HepG2 (cell line): Measurements from ENCODE around the gene NKX2-2. TPM values are rescaled to one million over a fixed set of nuclear protein-coding genes. Genes with fewer than 3 reads are reported as not detected.

ENCODE experiments used
- ATAC-seq: fragments of 200-7000 bp; cut with Tn5 transposase; 3 replicates; pipeline ENCODE4 v1.9.1; 2020; ENCODE audit warnings: mild to moderate bottlenecking, moderate library complexity
- BruUV-seq: library from RNA; stranded (reverse); fragments of 400-500 nt; replicated peaks from 2 replicates; lab custom pipeline; 2021; lab: Mats Ljungman, UMichigan
- CTCF ChIA-PET: fragments of 300-600 bp; formaldehyde crosslinking; extraction: SDS; loops from one replicate; lab custom pipeline; 2021; ENCODE audit warnings: low total read pairs, inconsistent platforms, low intra/inter-chr PET ratio; lab: Yijun Ruan, JAX
- POLR2A ChIA-PET: fragments of 350-600 bp; sonication (Branson Sonifier 250); formaldehyde crosslinking; loops from one replicate; lab custom pipeline; 2020; ENCODE audit warnings: antibody characterized with exemption, inconsistent platforms; lab: Yijun Ruan, JAX
- DNase-seq: peaks from one replicate; pipeline ENCODE4 v3.0.0-alpha.2; 2015; ENCODE audit warnings: low spot score
- FAIRE-seq: peaks from 3 replicates; lab custom pipeline; 2011; peaks lifted over from hg19 to GRCh38; lab: Jason Lieb, UNC
- H2AFZ ChIP-seq: one replicate; pipeline ENCODE4 v1.6.1; 2011; ENCODE audit warnings: low read length, inconsistent platforms
- H3K27ac ChIP-seq: fragments of 300-600 bp; 3 replicates; pipeline ENCODE4 v1.8.0; 2011; ENCODE audit warnings: mixed run types, mild to moderate bottlenecking, mixed read lengths, low read length, inconsistent platforms; ENCODE audit not compliant: insufficient read depth; ENCODE audit errors: extremely low read length
- H3K27me3 ChIP-seq, 2 experiments: fragments of 200-600 bp in 1 of 2; 2 replicates in 1 of 2; 3 replicates in 1 of 2; pipeline versions ENCODE4 v1.6.0 to v1.8.0; 2011; ENCODE audit warnings: low read length in 2 of 2, mild to moderate bottlenecking in 2 of 2, moderate library complexity in 2 of 2, inconsistent platforms in 1 of 2; ENCODE audit not compliant: insufficient read depth in 2 of 2, control insufficient read depth in 1 of 2
- H3K36me3 ChIP-seq, 2 experiments: fragments of 200-600 bp in 1 of 2; replicated peaks in 1 of 2; 2 replicates in 1 of 2; 3 replicates in 1 of 2; pipeline versions ENCODE4 v1.5.1 to v1.8.0; 2011; ENCODE audit warnings: low read length in 2 of 2, inconsistent platforms in 1 of 2; ENCODE audit not compliant: insufficient read depth in 2 of 2, control insufficient read depth in 1 of 2
- H3K4me1 ChIP-seq: 2 replicates; pipeline ENCODE4 v1.5.1; 2012; ENCODE audit warnings: low read length, inconsistent platforms; ENCODE audit not compliant: insufficient read depth
- H3K4me2 ChIP-seq: 2 replicates; pipeline ENCODE4 v1.6.0; 2011; ENCODE audit warnings: low read depth, low read length, inconsistent platforms
- H3K4me3 ChIP-seq, 3 experiments: fragments of 200-600 bp in 1 of 3; sonication (generic), shearing (Covaris generic) in 1 of 3; replicated peaks in 1 of 3; 2 replicates each; pipeline ENCODE4 v1.5.1; 2011 to 2016; ENCODE audit warnings: low read length in 3 of 3, inconsistent platforms in 2 of 3, low read depth in 2 of 3, mild to moderate bottlenecking in 2 of 3, control low read depth in 1 of 3, mixed read lengths in 1 of 3; ENCODE audit not compliant: insufficient read depth in 1 of 3
- H3K79me2 ChIP-seq: one replicate; pipeline ENCODE4 v1.6.1; 2011; ENCODE audit warnings: low read length, inconsistent platforms; ENCODE audit not compliant: insufficient read depth
- H3K9ac ChIP-seq: 2 replicates; pipeline ENCODE4 v1.6.0; 2011; ENCODE audit warnings: mild to moderate bottlenecking, low read depth, low read length, inconsistent platforms; ENCODE audit not compliant: insufficient read depth
- H3K9me3 ChIP-seq: 2 replicates; pipeline ENCODE4 v1.5.1; 2012; ENCODE audit warnings: mild to moderate bottlenecking, low read length
- H4K20me1 ChIP-seq: 2 replicates; pipeline ENCODE4 v1.6.0; 2011; ENCODE audit warnings: inconsistent platforms, mild to moderate bottlenecking, low read length, moderate library complexity; ENCODE audit not compliant: insufficient read depth
- AGO1 ChIP-seq: fragments of 200-400 bp; formaldehyde crosslinking; IDR thresholded peaks from 2 replicates; pipeline ENCODE4 v1.6.1; 2017; ENCODE audit warnings: mild to moderate bottlenecking, low read depth, low read length, moderate library complexity; ENCODE audit not compliant: poor library complexity, severe bottlenecking
- HNRNPLL ChIP-seq: fragments of 200-400 bp; formaldehyde crosslinking; IDR thresholded peaks from 2 replicates; pipeline ENCODE4 v1.6.1; 2017; ENCODE audit warnings: mild to moderate bottlenecking, low read depth, low read length; ENCODE audit not compliant: poor library complexity, severe bottlenecking
- PCBP1 ChIP-seq: fragments of 200-400 bp; formaldehyde crosslinking; IDR thresholded peaks from 2 replicates; pipeline ENCODE4 v1.6.1; 2017; ENCODE audit warnings: mild to moderate bottlenecking, low read depth, low read length, borderline replicate concordance
- SMAD3 ChIP-seq: sonication (generic); formaldehyde crosslinking; IDR thresholded peaks from 2 replicates; pipeline ENCODE4 v1.4.0; 2020; ENCODE audit warnings: missing genetic modification reagents
- TBP ChIP-seq: sonication (generic); formaldehyde crosslinking; IDR thresholded peaks from 2 replicates; pipeline ENCODE4 v1.5.0; 2020; ENCODE audit warnings: missing genetic modification reagents
- ZMYM4 ChIP-seq: sonication (generic); formaldehyde crosslinking; IDR thresholded peaks from 2 replicates; pipeline ENCODE4 v1.8.1; 2023; ENCODE audit warnings: mild to moderate bottlenecking, missing genetic modification reagents
- ZNF547 ChIP-seq: sonication (generic); formaldehyde crosslinking; IDR thresholded peaks from 2 replicates; pipeline ENCODE4 v1.5.1; 2020; ENCODE audit warnings: mild to moderate bottlenecking, missing genetic modification reagents
- WGBS: methylation state at CpG from one replicate; pipeline ENCODE4 v1.1.6; 2017; ENCODE audit warnings: low lambda C conversion rate; 5-methylcytosine and 5-hydroxymethylcytosine counted together
- in situ Hi-C: cut with HindIII; loops from 2 replicates; pipeline ENCODE4 v1.10.0; 2017; ENCODE audit warnings: low pct_unique_long_range_greater_than_20kb; ENCODE audit not compliant: extremely low pct_ligation_motif_present
- intact Hi-C: fragments of 100-400 bp; cut with micrococcal nuclease; formaldehyde crosslinking; loops from one replicate; pipeline ENCODE4 v1.10.0; 2022; ENCODE audit not compliant: unreplicated experiment
- polyA plus RNA-seq, 8 experiments: library from polyadenylated mRNA; depleted of rRNA in 3 of 8; stranded (reverse) in 7 of 8; unstranded in 1 of 8; fragments of >200 nt; fragmentation: Illumina TruSeq in 4 of 8; extraction: Trizol in 4 of 8; gene quantifications; 2 replicates each; pipeline versions ENCODE4 v1.2.1 to v1.2.3, GENCODE V29; 2011 to 2016; ENCODE audit warnings: low read depth in 4 of 8, missing spikeins in 1 of 8, mixed read lengths in 1 of 8; ENCODE audit not compliant: insufficient read depth in 1 of 8
- total RNA-seq, 5 experiments: library from RNA; depleted of rRNA; stranded (reverse); fragments of >200 nt; fragmentation: Illumina TruSeq; extraction: Trizol; gene quantifications; 2 replicates each; pipeline ENCODE4 v1.2.3, GENCODE V29; 2016; ENCODE audit warnings: low read depth in 1 of 5
- TF ChIP-seq, protein P1 (sequence below): sonication (generic); formaldehyde crosslinking; IDR thresholded peaks from 2 replicates; pipeline ENCODE4 v1.4.0; 2020; ENCODE audit warnings: missing genetic modification reagents
- TF ChIP-seq, protein P2 (sequence below): sonication (generic); formaldehyde crosslinking; IDR thresholded peaks from 2 replicates; pipeline ENCODE4 v1.8.1; 2023; ENCODE audit warnings: mild to moderate bottlenecking, moderate library complexity, missing genetic modification reagents
- TF ChIP-seq, protein P3 (sequence below): sonication (generic); formaldehyde crosslinking; IDR thresholded peaks from 2 replicates; pipeline ENCODE4 v1.5.0; 2020; ENCODE audit warnings: missing genetic modification reagents

The NKX2-2 gene
- total and polyA plus RNA-seq, 2 of the 13 experiments (the other 11 are each of a cell fraction or from before 2014, with no cell fraction given) = not detected

DNA sequence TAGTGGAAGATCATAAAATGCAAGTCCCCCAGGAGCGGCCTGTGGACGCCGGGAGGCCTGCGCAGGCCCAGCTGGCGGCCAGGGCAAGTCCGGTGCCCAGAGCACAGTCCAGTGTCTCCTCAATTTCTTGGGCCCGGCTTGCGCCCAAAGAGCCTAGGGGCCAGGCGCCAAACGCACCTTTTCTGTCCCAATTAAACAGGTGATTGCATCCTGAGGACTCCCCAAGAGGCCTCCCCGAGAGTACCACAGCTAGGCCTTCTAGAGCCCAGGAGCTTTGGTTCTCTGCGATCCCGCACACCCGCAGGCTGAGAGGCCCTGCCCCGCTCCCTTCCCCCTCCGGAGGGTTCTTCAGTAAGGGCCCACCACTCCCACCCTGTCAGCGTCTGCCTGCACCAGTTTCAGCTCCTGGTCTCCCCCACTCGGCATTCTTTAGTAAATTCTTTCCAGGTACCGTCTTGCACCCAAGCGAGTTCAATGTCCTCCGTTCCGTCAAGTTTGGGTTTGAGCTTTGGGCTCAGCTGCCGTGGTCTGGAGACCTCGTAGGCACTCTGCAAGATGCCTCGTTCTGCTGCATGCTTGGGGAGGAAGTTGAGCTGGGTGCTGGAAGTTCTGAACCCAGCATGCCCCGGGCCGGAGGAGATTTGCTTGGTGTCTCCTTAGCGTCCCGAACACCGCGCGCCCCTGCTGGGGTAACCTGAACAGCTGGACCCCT, 3.9 kb upstream of the NKX2-2 start:
- no peak for FAIRE-seq
- no peaks in the 10 kb centered on the region for H3K36me3 ChIP-seq
- intact Hi-C loops = no loop called here
- no peak overlapping the region for H3K4me3 ChIP-seq
- no peak for ATAC-seq
- H3K27me3 ChIP-seq = peaks cover 41 to 92% of the 10 kb centered on the region in 2 experiments
- no peak overlapping the region for H3K27ac ChIP-seq
- in situ Hi-C loops = no loop called here
- H2AFZ ChIP-seq = no peak overlapping the region
- no TSS peak for BruUV-seq
- no peaks in the 10 kb centered on the region; the same call in 1 of the 2 replicates for H4K20me1 ChIP-seq
- H3K4me2 ChIP-seq = no peak overlapping the region
- no peak overlapping the region for H3K9ac ChIP-seq
- no peaks in the 10 kb centered on the region for H3K9me3 ChIP-seq
- no peaks in the 10 kb centered on the region for H3K79me2 ChIP-seq
- 35% methylated on average over 32 of the region's 32 CpGs for WGBS
- CTCF ChIA-PET = no interaction called here
- peaks cover 7% of the 10 kb centered on the region for H3K4me1 ChIP-seq
- POLR2A ChIA-PET = no interaction called here
- no peak for DNase-seq
- TF ChIP-seq, protein P1, sequence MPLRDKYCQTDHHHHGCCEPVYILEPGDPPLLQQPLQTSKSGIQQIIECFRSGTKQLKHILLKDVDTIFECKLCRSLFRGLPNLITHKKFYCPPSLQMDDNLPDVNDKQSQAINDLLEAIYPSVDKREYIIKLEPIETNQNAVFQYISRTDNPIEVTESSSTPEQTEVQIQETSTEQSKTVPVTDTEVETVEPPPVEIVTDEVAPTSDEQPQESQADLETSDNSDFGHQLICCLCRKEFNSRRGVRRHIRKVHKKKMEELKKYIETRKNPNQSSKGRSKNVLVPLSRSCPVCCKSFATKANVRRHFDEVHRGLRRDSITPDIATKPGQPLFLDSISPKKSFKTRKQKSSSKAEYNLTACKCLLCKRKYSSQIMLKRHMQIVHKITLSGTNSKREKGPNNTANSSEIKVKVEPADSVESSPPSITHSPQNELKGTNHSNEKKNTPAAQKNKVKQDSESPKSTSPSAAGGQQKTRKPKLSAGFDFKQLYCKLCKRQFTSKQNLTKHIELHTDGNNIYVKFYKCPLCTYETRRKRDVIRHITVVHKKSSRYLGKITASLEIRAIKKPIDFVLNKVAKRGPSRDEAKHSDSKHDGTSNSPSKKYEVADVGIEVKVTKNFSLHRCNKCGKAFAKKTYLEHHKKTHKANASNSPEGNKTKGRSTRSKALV (CRISPR knock-in tag) = 0 out of 2 replicates have a peak, but pooled peaks have one; percentile 15
- peak; percentile 5 for TF ChIP-seq HNRNPLL
- no peak for TF ChIP-seq ZNF547 (CRISPR knock-in tag)
- TF ChIP-seq, protein P2, sequence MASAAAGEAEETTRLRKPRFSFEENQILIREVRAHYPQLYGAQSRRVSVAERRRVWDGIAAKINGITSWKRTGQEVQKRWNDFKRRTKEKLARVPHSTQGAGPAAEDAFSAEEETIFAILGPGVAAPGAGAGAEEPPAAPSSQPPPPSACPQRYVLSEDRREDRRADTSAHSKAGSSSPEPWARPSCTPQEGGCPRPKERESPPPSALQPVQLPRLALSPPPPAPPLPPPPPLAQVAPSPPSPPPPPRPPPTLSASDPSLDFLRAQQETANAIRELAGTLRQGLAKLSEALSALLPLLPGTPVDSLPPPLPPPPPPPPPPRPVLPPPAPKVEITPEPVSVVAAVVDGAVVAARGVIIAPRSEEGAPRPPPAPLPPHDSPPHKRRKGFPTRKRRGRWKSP = 0 out of 2 replicates have a peak, but pooled peaks have one; percentile 19
- TF ChIP-seq TBP (CRISPR knock-in tag) = no peak
- no peak for TF ChIP-seq ZMYM4 (CRISPR knock-in tag)
- TF ChIP-seq, protein P3, sequence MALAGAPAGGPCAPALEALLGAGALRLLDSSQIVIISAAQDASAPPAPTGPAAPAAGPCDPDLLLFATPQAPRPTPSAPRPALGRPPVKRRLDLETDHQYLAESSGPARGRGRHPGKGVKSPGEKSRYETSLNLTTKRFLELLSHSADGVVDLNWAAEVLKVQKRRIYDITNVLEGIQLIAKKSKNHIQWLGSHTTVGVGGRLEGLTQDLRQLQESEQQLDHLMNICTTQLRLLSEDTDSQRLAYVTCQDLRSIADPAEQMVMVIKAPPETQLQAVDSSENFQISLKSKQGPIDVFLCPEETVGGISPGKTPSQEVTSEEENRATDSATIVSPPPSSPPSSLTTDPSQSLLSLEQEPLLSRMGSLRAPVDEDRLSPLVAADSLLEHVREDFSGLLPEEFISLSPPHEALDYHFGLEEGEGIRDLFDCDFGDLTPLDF (CRISPR knock-in tag) = no peak
- TF ChIP-seq PCBP1 = 0 out of 2 replicates have a peak, but pooled peaks have one; percentile 19
- peak; percentile 10 for TF ChIP-seq AGO1
- no peak for TF ChIP-seq SMAD3
